OCI-LY1 (cell line): ENCODE measurements around the gene TMEM204.

Source experiments
- EZH2 ChIP-seq: fragments of 200-600 bp; sonication (generic), shearing (Covaris generic); IDR thresholded peaks from 2 replicates; pipeline ENCODE4 v1.8.0; 2017; ENCODE audit warnings: borderline replicate concordance, mixed run types, mild to moderate bottlenecking, antibody characterized with exemption, low read length, moderate library complexity, mixed read lengths
- TF ChIP-seq, protein P1 (sequence below): fragments of 200-600 bp; sonication (generic), shearing (Covaris generic); IDR thresholded peaks from 2 replicates; pipeline ENCODE4 v1.5.1; 2017; ENCODE audit warnings: mild to moderate bottlenecking, antibody characterized with exemption, low read length, moderate library complexity, mixed read lengths

GRCh38 chr16:1583180-1583579 lies 49.7 kb downstream of the TMEM204 start:
- TF ChIP-seq, protein P1, sequence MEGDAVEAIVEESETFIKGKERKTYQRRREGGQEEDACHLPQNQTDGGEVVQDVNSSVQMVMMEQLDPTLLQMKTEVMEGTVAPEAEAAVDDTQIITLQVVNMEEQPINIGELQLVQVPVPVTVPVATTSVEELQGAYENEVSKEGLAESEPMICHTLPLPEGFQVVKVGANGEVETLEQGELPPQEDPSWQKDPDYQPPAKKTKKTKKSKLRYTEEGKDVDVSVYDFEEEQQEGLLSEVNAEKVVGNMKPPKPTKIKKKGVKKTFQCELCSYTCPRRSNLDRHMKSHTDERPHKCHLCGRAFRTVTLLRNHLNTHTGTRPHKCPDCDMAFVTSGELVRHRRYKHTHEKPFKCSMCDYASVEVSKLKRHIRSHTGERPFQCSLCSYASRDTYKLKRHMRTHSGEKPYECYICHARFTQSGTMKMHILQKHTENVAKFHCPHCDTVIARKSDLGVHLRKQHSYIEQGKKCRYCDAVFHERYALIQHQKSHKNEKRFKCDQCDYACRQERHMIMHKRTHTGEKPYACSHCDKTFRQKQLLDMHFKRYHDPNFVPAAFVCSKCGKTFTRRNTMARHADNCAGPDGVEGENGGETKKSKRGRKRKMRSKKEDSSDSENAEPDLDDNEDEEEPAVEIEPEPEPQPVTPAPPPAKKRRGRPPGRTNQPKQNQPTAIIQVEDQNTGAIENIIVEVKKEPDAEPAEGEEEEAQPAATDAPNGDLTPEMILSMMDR: no peak
- no peak for TF ChIP-seq EZH2
